HCT116 (cell line): ENCODE results near the gene TAGLN.

Experiments used
- SIN3A ChIP-seq: IDR thresholded peaks from 2 replicates; pipeline ENCODE4 v1.6.1; 2012; ENCODE audit warnings: low read depth
- ZNF274 ChIP-seq: fragments of 200-500 bp; sonication (Bioruptor generic); IDR thresholded peaks from 2 replicates; pipeline ENCODE4 v1.6.1; 2014; ENCODE audit warnings: mild to moderate bottlenecking, low read depth, low read length, inconsistent platforms
- TF ChIP-seq, protein P1 (sequence below), 3 experiments: fragments of 200-600 bp in 1 of 3; sonication (generic) in 1 of 3; IDR thresholded peaks in 2 of 3; conservative IDR thresholded peaks in 1 of 3; 2 replicates each; pipeline ENCODE4 v1.5.1; 2012 to 2017; ENCODE audit warnings: low read depth in 2 of 3, low read length in 2 of 3, antibody characterized with exemption in 1 of 3, borderline replicate concordance in 1 of 3, control low read depth in 1 of 3, mild to moderate bottlenecking in 1 of 3, mixed read lengths in 1 of 3, mixed run types in 1 of 3, moderate library complexity in 1 of 3; ENCODE audit not compliant: insufficient read depth in 1 of 3
- TF ChIP-seq, protein P2 (sequence below): IDR thresholded peaks from 2 replicates; pipeline ENCODE4 v1.6.1; 2011; ENCODE audit warnings: mild to moderate bottlenecking, low read length, moderate library complexity; ENCODE audit not compliant: insufficient replicate concordance; ENCODE audit errors: extremely low read depth
- TF ChIP-seq, protein P3 (sequence below): IDR thresholded peaks from 2 replicates; pipeline ENCODE4 v1.6.1; 2012

DNA sequence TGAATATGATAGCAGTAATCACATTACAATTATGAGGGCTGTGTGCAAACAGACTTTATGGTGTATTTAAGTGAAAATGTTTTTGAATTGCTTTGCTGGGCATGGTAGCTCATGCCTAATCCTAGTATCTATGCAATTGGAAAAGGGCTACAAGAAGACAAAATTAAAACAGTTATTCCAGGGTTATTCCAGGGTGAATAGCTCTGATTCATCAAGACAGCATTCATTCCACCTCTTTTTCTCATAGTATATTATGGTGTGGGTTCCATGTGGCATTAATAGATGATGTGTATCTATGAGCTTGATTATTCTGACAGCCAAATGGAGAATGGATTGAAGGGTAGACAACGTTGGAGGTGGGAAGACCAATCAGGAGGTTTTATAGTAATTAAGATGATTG is 32.7 kb upstream of the TAGLN start:
- TF ChIP-seq, protein P1, sequence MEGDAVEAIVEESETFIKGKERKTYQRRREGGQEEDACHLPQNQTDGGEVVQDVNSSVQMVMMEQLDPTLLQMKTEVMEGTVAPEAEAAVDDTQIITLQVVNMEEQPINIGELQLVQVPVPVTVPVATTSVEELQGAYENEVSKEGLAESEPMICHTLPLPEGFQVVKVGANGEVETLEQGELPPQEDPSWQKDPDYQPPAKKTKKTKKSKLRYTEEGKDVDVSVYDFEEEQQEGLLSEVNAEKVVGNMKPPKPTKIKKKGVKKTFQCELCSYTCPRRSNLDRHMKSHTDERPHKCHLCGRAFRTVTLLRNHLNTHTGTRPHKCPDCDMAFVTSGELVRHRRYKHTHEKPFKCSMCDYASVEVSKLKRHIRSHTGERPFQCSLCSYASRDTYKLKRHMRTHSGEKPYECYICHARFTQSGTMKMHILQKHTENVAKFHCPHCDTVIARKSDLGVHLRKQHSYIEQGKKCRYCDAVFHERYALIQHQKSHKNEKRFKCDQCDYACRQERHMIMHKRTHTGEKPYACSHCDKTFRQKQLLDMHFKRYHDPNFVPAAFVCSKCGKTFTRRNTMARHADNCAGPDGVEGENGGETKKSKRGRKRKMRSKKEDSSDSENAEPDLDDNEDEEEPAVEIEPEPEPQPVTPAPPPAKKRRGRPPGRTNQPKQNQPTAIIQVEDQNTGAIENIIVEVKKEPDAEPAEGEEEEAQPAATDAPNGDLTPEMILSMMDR (IDR thresholded peaks at IDR 0.05 in 2 of 3, conservative IDR thresholded peaks at IDR 0.05 in 1 of 3; ENCODE audit: borderline replicate concordance in 1 of 3, insufficient read depth in 1 of 3, low read depth in 2 of 3, low read length in 2 of 3) = no peak
- TF ChIP-seq ZNF274 = no peak
- TF ChIP-seq, protein P2, sequence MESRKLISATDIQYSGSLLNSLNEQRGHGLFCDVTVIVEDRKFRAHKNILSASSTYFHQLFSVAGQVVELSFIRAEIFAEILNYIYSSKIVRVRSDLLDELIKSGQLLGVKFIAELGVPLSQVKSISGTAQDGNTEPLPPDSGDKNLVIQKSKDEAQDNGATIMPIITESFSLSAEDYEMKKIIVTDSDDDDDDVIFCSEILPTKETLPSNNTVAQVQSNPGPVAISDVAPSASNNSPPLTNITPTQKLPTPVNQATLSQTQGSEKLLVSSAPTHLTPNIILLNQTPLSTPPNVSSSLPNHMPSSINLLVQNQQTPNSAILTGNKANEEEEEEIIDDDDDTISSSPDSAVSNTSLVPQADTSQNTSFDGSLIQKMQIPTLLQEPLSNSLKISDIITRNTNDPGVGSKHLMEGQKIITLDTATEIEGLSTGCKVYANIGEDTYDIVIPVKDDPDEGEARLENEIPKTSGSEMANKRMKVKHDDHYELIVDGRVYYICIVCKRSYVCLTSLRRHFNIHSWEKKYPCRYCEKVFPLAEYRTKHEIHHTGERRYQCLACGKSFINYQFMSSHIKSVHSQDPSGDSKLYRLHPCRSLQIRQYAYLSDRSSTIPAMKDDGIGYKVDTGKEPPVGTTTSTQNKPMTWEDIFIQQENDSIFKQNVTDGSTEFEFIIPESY = no peak
- TF ChIP-seq SIN3A = no peak
- TF ChIP-seq, protein P3, sequence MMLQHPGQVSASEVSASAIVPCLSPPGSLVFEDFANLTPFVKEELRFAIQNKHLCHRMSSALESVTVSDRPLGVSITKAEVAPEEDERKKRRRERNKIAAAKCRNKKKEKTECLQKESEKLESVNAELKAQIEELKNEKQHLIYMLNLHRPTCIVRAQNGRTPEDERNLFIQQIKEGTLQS = no peak
